HG03558 (cell line): ENCODE results near the gene SLC34A1.
"Not testable (repeated sequence)": the region's sequence is repeated elsewhere in the genome, so short reads cannot be mapped to it uniquely, and the experiment has no call there.

ENCODE experiments used
- ATAC-seq: cut with Tn5 transposase; IDR thresholded peaks from one replicate; pipeline ENCODE4 v1.9.1; 2021; ENCODE audit warnings: moderate number of reproducible peaks; ENCODE audit not compliant: unreplicated experiment; ENCODE audit errors: extremely low read depth

SLC34A1 gene

GRCh38 chr5:177384134-177384533, at the start of gene SLC34A1:
Gene SLC34A1 (plus strand): TSS chr5:177384434. CDS start chr5:177385742, 1,308 bp downstream.
- ATAC-seq = no peak

GRCh38 chr5:177334781-177335700, 49.2 kb upstream of the SLC34A1 start:
- no peak for ATAC-seq

GRCh38 chr5:177335701-177336065, 48.6 kb upstream of the SLC34A1 start:
- no peak for ATAC-seq

- no peak for ATAC-seq
Measured at GRCh38 chr5:177336112-177336511, 48.1 kb upstream of the SLC34A1 start.

GRCh38 chr5:177336603-177337494, 47.4 kb upstream of the SLC34A1 start:
- no peak for ATAC-seq

- no peak for ATAC-seq
Measured at GRCh38 chr5:177338251-177339106, 45.8 kb upstream of the SLC34A1 start.

GRCh38 chr5:177339107-177339638, 45.1 kb upstream of the SLC34A1 start:
- ATAC-seq = no peak

GRCh38 chr5:177343000-177343399, 41.2 kb upstream of the SLC34A1 start:
- not testable (repeated sequence) for ATAC-seq

- ATAC-seq = no peak
Measured at GRCh38 chr5:177343777-177344176, 40.5 kb upstream of the SLC34A1 start.

GRCh38 chr5:177344891-177345290, 39.3 kb upstream of the SLC34A1 start:
- no peak for ATAC-seq

GRCh38 chr5:177346820-177347219, 37.4 kb upstream of the SLC34A1 start:
- no peak for ATAC-seq

- no peak for ATAC-seq
Measured at GRCh38 chr5:177347699-177348098, 36.5 kb upstream of the SLC34A1 start.

GRCh38 chr5:177349362-177349647, 34.9 kb upstream of the SLC34A1 start:
- no peak for ATAC-seq

GRCh38 chr5:177349762-177350161, 34.5 kb upstream of the SLC34A1 start:
- no peak for ATAC-seq

GRCh38 chr5:177350776-177351391, 33.4 kb upstream of the SLC34A1 start:
- no peak for ATAC-seq

GRCh38 chr5:177351392-177352329, 32.6 kb upstream of the SLC34A1 start, which contains the start of gene LMAN2:
Gene LMAN2 (minus strand): TSS chr5:177351668. CDS start chr5:177351647, 21 bp downstream.
- ATAC-seq = peak; percentile 74

GRCh38 chr5:177353093-177353492, 31.1 kb upstream of the SLC34A1 start:
- no peak for ATAC-seq

GRCh38 chr5:177354256-177354655, 30.0 kb upstream of the SLC34A1 start:
- no peak for ATAC-seq
